ENCODE data around the gene CXXC5. TPM values are rescaled to one million over a fixed set of nuclear protein-coding genes. Genes with fewer than 3 reads are reported as not detected.

The CXXC5 gene
- total RNA-seq, 2 donors from 2014 or later: 4.7 to 9.0 TPM

DNA sequence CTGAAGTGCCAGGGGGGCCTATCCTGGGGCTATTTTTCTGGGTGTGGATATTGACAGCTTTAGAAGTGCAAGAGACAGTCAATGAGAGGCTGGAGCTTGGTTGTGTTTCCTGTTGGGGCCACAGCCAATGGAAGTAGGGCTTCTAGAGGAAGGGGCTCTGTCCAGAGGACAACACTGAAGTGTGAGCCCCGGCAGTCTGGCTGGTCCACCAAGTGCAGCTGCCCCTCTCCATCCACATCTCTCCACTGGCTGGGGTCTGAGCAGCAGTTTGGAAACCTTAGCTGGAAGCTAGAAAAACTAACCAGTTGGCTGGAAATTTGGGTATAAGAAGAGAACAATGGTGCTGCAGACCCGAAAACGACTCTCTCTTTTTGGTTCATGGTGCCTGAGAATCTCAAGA, 83.1 kb downstream of the CXXC5 start:
- H3K4me1 Mint-ChIP-seq (ENCODE audit: low read depth in 2 of 2): no peaks in the 10 kb centered on the region
- ATAC-seq (no peak), DNase-seq (ENCODE audit: low spot score) (no peak)
- no peaks in the 10 kb centered on the region for H3K27me3 Mint-ChIP-seq
- H3K36me3 Mint-ChIP-seq: no peaks in the 10 kb centered on the region
- H3K4me3 Mint-ChIP-seq: no peak overlapping the region
- no peak overlapping the region for H3K27ac Mint-ChIP-seq
- no peaks in the 10 kb centered on the region for H3K9me3 Mint-ChIP-seq

DNA sequence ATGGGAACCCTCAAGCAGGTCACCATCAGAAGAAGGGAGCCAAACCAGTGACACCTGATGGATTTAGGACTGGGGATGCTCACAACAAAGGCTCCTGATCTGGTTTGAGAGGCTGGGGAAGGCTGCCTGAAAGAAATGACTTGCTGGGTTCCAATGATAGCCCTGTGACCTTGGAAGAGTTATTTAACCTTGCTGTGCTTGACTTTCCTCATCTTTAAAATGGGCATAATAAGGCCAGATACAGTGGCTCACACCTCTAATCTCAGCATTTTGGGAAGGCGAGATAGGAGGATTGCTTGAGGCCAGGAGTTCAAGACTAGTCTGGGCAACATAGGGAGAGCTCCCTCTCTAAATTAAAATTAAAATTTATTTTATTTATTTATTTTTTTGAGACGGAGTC, 83.9 kb downstream of the CXXC5 start:
- no peak for ATAC-seq
- no peaks in the 10 kb centered on the region for H3K36me3 Mint-ChIP-seq
- no peaks in the 10 kb centered on the region for H3K27me3 Mint-ChIP-seq
- H3K4me3 Mint-ChIP-seq: no peak overlapping the region
- H3K4me1 Mint-ChIP-seq (ENCODE audit: low read depth in 2 of 2): no peaks in the 10 kb centered on the region
- DNase-seq (ENCODE audit: low spot score): no peak
- H3K27ac Mint-ChIP-seq: no peak overlapping the region
- H3K9me3 Mint-ChIP-seq: no peaks in the 10 kb centered on the region

DNA sequence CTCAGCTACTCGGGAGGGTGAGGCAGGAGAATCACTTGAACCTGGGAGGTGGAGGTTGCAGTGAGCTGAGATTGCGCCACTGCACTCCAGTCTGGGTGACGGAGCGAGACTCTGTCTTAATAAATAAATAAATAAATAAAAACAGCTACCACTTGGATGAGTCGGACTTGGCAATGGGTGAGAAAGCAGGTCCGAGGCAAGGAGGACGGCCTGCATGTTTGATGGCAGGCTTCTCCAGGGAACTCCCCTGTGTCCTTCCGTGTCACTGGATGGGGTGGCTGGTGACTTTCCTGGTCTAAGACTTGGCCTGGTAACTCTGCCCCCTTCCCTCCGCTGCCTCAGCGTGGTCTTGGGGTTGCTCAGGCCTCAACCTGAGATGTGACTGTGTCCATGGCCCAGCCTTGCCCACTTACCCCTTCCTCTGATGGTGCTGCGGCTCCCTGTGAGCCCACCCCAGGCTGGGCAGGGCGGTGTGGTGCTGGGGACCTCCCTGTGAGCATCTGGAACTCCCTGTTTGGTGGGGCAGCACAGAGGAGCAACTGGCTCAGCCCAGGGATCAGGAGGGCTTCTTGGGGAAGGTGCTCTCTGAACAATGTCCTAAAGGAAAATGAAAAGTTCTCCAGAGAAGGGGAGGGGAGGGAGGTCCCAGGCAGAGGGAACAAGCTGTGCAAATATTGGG, 85.0 kb downstream of the CXXC5 start:
- H3K27me3 Mint-ChIP-seq: no peaks in the 10 kb centered on the region
- no peaks in the 10 kb centered on the region for H3K9me3 Mint-ChIP-seq
- no peak overlapping the region for H3K27ac Mint-ChIP-seq
- no peaks in the 10 kb centered on the region for H3K36me3 Mint-ChIP-seq
- ATAC-seq (no peak), DNase-seq (ENCODE audit: low spot score) (no peak)
- no peak overlapping the region for H3K4me3 Mint-ChIP-seq
- no peaks in the 10 kb centered on the region for H3K4me1 Mint-ChIP-seq (ENCODE audit: low read depth in 2 of 2)

Other genes with a start within 250 kb of the CXXC5 start
- 1 to 10 TPM; 6.4 to 7.2 TPM for gene SPATA24, start 244.3 kb upstream of the CXXC5 start, total RNA-seq
- 10 to 100 TPM; 11.9 to 12.6 TPM for gene DNAJC18, start 208.8 kb upstream of the CXXC5 start, total RNA-seq
- gene ECSCR, start 185.6 kb upstream of the CXXC5 start, total RNA-seq: not detected
- not detected for gene SMIM33, start 177.3 kb upstream of the CXXC5 start, total RNA-seq
- gene STING1, start 165.6 kb upstream of the CXXC5 start, total RNA-seq: 100 to 1,000 TPM; 138 to 156 TPM
- gene UBE2D2, start 87.0 kb upstream of the CXXC5 start, total RNA-seq: 100 to 1,000 TPM; 176 to 190 TPM
- gene PSD2, start 147.5 kb downstream of the CXXC5 start, total RNA-seq: not detected